ENCODE results near the gene ZNF580.

ZNF580 gene

DNA sequence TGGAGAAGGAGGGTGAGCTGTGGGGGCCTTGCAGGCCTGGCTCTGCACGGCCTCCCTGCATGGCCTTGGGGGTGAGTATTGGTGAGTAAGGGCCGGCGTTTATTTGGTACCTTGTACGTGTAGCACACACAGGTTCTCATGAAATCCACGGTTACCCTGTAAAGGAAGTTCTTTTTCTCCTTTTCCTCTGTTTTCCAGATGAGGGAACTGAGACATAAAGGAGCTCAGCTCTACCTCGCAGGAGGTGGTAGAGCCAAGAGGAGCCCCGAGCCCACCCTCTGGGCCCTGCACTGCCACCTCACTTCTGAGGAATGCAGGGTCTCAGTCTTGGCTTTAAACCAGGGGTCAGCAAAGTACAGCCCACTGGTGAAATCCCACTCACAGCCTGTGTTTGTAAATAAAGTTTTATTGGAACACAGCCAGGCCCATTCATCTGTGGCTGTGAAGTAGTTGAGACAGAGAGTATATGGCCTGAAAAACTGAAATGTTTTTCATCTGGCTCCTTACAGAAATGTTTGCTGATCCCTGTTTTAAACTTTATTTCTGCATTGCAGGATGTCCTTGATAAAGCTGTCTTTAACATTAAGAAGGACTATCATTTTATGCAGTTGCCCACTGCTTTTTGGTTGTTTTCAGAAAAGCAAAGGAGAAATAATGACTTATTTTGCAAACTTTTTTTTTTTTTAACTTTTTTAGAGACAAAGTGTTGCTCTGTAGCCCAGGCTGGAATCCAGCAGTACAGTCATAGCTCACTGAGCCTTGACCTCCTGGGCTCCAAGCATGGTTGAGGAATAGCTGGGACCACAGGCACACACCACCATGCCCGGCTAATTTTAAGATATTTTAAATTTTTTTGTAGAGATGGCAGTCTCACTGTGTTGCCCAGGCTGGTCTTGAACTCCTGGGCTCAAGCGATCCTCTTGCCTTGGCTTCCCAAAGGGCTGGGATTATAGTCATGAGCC, 40.6 kb downstream of the ZNF580 start:
- DNase-seq = no peak

DNA sequence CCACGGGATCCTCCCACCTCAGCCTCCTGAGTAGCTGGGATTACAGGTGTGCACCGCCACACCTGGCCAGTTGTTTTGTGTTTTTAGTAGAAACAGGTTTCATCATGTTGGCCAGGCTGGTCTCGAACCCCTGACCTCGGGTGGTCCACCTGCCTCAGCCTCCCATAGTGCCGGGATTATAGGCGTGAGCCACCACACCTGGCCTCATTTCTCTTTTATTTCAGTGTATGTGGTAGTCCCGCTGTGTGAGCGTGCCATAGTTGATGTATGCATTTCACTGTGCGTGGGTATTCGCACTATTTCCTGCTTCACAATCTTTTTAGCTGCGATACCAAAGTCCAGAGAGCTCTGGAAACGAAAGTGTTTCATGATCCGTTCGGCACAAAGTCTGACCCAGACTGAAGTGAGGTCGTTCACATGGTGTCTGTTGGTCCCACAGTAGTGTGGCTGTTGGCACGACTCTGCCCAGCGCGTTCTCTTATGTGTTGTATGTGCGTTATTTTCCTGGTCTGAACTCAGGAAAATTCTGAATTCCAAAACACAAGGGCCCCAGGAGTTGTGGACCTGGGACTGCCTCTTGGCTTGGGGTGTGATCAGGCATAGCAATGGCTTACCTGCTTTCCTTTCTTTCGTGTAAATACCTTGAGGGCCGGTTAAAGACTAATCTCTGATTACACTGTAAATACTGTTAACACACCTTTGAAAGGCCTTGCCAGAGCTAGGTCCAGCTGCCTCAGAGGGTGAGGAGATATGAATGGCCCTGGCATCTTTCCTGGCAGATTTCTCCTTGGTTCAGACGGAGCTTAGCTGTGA, 42.9 kb downstream of the ZNF580 start:
- DNase-seq = no peak

DNA sequence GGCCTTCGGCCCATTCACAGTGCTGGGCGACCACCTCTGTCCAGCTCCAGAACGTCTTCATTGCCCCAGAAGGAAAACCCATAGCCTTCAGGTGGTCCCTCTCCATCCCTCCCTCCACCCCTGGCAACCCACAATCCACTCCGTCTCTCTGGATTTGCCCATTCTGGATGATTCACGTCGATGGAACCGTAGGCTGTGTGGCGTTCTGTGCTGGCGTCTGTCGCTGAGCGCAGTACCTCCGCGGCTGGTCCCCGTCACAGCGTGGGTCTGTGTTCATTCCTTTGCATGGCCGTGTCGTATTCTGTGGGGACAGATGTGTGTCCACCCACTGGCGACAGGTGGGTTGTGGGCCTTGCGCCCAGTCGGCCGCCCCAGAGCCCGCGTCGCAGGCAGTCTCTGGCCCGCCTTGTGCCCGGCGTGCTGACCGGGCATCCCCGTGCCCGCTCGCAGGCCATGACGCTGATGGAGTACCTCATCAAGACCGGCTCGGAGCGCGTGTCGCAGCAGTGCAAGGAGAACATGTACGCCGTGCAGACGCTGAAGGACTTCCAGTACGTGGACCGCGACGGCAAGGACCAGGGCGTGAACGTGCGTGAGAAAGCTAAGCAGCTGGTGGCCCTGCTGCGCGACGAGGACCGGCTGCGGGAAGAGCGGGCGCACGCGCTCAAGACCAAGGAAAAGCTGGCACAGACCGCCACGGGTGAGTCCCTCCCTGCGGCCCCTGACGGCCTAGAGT, 44.3 kb downstream of the ZNF580 start:
- no peak for DNase-seq

DNA sequence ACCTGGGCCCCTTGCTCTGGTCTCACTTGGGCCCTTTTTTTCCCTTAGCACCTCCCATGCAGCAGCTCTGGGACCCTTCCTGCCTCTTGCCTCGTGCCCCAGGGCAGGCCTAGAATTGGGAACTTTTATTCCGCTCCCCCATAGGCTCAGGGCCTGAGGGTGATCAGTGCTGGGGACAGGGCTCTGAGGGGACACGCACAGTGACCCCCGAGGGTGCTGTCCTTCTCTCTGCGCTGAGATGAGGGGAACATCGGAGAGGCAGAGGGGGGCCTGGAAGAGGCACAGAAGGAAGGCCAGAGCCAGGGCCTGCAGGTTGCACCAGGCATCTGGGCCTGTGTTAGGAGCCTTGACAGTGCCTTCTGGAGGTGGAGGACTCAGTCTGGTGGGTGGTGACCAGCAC, 45.0 kb downstream of the ZNF580 start:
- DNase-seq = no peak

DNA sequence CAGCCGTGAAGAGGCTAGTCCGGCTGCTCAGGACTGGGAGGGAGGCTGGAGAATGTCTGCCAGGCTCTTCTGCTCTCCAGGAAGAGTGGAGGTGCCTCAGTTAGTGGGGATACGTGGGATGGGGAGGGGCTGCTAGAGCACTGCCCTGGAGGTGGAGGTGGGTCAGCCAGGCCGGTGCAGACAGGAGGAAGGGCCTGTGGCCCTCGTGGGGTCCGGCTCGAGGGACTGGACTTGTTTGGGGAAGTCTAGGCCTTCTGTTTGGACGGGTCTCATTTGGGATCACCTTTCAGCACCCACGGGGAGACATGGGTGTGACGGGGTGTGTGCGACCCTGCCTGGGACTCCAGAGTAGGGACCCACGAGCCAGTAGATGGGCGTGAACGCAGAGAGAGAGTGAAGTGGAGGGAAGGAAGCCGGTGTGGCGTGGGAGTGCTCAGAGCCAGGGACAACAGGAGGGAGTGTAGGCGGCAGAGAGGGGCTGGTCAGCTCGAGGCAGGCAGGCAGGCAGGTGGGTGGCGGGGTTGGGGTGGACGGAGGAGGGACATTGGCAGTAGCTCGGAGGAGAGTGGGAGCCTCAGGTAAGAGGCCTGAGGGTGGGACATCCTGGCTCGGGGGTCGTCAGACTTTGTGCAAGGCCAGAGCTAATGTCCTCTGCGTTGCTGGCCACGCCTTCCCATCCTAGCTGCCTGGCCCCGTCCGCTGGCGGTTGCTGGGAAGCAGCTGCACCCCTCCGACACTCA, 45.7 kb downstream of the ZNF580 start:
- DNase-seq = no peak

DNA sequence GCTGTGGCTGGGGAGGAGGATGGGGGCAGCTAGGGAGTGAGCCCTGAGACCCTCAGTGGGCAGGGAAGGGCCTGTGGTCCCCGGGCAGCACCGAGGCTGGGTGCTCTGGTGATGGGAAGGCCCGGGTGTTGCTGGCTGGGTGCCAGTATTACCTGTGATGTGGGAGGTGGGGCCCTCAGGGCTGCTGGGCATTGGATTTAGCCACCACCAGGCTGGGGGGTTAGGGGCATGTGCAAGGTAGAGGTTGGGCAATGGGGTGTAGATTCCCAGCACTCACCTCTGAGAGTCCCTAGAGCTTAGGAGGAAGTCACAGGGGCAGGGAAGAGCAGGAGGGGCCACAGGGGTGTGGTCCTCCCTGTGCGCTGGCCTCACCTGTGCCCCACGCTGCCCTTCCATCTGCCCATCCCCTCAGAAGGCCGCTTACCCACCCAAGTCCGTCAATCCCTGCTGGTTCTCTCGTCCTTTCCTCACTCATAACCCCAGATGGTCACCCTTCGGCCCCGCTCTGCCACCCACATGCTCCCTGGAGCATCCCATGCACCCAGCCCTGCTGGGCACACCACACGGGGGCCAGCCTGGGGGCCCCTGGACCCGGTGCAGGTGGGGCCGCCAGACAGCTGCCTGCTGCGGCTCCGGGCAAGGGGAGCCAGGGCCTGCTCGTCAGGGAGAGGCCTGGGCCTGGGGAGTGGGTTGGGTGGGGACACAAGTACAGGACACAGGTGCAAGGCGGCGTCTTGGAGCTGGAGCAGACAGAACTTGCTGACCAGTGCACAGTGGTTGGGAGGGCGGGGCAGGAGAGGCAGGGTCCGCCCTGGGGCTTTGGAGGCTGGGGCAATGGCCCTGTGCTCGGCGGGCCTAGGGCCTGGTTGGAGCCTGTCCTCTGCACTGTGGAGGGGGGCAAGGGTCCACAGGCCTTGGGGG, 46.7 kb downstream of the ZNF580 start:
- no peak for DNase-seq

DNA sequence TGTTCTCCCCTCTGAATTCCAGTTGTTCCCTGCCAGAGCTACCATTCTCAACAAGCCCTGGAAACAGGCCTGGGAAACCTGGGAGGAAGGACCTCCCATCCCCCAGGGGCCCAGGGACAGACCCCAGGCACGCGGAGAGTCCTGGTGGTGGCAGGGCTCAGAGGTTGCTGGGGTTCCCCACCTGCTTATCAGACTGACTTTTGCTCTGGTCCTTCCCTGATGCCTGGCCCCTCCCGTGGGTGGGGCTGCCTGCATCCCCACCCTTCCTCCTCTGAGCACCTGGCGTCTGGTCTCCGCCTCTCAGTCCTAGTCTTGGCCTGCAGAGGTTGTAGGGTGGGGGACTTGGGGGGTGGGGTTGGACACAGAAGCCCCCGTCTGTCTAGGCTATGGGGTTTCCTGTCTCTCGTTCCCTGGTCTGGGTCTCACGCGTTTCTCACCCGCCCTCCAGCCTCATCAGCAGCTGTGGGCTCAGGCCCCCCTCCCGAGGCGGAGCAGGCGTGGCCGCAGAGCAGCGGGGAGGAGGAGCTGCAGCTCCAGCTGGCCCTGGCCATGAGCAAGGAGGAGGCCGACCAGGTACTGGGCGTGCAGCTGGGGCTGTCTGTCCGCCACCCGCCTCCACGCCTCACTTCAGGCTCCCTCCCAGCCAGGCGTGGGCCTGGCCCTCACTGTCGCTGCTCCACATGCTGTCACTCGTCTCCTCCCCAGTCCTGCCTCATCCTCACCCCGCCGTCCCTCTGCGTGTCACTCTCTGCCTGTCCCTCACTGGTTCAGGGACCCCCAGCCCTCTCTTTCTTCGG, 47.8 kb downstream of the ZNF580 start:
- no peak for DNase-seq

DNA sequence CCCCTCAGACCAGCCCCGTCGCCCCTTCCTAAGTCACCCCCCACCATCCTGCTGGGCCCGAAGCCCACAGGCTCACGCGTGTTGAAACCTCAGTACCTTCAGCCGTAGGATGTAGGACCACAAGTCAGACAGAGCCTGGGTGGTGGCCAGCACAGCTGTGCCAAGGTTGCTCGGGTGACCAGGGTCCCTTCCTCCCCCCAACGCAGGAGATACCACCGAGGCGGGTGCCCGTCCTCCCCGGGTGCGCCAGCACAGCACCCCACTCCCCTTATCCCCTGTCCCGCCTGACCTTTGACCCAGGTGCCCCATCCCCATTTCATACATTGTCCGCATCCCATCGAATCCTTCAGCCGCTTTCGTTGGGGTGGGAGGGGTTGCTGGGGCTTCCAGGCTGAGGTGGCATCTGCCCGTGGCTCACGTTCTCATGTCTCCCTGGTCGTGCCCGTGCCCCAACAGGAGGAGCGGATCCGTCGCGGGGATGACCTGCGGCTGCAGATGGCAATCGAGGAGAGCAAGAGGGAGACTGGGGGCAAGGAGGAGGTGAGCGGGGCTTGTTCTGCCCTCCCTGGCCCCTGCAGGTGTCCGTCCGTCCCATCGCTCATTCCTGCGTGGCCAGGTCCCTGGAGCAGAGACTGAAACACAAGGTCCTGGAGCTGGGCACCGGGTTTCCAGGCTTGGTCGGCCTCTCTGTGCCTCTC, 48.8 kb downstream of the ZNF580 start:
- DNase-seq = no peak

DNA sequence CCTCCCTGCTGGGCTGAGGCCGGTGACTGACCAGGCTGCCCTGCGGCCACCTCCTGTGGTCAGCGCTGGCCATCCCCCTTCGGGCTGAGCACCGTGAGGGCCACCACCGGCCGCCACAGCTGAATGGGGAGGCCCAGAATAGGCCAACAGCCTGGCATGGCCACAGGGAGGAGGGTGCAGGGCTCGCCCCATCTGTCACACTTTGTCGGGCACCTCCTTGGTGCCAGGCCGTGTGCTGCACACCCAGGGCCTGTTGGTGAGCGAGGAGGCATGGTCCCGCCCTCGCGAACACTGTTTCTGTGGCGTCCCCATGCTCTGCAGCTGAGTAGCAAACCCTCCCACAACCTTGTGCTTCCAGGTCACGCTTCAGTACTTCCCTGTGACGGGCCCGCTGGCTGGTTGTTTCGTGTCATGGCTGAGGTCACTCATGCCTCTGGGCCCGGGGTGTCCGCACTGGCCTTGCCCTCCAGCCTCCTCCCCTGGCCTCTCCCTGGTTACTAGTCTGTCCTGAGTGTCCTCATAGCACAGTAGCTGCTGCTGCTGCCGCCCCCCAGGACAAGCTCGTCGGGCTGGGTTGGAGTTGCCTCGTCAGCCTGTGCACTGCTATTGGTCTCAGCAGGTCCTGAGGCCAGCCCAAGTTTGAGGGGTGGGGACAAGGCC, 49.4 kb downstream of the ZNF580 start:
- DNase-seq = no peak

DNA sequence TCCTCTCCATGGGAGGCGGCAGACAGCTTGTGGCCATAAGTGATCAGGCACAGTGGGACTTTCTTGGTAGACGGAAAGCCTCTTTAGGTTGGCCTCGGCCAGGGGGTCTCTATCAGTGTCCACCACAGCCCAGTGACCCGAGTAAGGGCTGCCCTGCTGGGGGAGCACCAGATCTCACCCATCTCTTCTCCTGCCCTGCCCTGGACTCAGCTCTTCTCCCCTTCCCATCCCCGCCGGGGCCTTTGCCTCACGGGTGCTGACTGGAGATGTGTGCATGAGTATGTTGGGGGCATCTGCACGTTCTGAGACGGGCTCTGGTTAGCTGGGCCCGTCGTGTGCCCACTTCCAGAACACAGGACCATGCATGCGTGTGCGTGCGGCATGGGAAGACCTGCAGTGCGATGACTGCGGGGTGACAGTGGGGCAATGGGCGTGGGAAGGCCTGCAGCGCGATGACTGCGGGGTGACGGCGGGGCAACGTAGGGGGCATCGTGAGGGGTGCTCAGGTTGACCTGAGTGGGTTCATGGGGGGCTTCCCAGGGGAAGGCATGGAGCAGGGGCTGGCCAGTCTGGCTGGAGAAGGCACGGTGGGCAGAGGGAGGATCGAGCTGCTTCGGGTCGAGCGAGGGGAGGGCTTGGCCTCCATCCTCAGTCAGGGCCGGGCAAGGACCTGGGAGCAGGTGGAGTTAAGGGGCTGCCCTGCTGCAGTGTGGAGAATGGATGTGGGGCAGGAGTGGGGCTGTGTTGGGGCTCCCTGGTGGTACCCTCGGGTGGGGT, 50.2 kb downstream of the ZNF580 start:
- DNase-seq = no peak

DNA sequence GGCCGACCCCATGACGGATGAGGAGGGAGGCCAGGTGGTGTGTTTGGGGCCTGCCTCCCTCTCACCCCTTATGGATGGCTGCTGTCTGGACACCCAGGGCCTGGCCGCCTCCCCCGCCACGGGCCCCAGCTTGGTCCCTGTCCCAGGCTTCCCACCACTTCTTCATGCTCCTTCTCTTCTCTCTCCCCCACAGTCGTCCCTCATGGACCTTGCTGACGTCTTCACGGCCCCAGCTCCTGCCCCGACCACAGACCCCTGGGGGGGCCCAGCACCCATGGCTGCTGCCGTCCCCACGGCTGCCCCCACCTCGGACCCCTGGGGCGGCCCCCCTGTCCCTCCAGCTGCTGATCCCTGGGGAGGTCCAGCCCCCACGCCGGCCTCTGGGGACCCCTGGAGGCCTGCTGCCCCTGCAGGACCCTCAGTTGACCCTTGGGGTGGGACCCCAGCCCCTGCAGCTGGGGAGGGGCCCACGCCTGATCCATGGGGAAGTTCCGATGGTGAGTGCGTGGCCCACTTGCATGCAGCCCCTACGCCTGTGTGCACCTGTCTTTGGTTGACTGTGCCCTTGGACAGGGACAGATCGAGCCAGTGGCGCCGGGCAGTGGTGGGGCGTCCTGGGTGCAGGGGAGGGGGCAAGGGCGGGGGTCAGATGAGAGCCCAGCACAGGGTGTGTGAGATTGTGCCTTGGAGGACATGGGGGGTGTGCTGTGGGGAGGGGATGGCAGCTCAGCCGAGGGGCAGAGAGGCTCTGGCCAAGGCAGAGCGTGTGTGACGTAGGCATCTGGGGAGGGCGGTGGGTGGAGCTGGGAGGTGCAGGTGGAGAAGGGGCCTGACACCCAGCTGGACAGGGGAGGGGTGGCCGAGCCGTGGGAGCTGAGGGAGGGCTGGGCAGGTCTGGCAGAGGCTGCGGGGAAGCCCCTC, 51.0 kb downstream of the ZNF580 start:
- no peak for DNase-seq

DNA sequence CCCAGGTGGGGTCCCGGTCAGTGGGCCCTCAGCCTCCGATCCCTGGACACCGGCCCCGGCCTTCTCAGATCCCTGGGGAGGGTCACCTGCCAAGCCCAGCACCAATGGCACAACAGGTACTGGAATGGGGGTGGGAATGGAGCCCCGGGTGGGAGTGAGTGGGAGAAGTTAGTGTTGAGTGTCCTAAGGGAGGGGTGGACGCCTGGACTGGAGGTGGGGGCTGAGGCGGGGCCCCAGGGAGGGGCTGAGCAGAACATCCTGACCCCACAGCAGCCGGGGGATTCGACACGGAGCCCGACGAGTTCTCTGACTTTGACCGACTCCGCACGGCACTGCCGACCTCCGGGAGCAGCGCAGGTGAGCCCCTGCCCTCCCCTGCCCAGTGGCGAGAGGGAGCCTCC, 51.9 kb downstream of the ZNF580 start:
- no peak for DNase-seq
